HG02759 (cell line): ENCODE data around the gene SIX5.
"Not testable (repeated sequence)": the region's sequence is repeated elsewhere in the genome, so short reads cannot be mapped to it uniquely, and the experiment has no call there.

Source experiments
- ATAC-seq: cut with Tn5 transposase; IDR thresholded peaks from one replicate; pipeline ENCODE4 v1.9.1; 2021; ENCODE audit warnings: mild to moderate bottlenecking, moderate library complexity; ENCODE audit not compliant: unreplicated experiment

The SIX5 gene

DNA sequence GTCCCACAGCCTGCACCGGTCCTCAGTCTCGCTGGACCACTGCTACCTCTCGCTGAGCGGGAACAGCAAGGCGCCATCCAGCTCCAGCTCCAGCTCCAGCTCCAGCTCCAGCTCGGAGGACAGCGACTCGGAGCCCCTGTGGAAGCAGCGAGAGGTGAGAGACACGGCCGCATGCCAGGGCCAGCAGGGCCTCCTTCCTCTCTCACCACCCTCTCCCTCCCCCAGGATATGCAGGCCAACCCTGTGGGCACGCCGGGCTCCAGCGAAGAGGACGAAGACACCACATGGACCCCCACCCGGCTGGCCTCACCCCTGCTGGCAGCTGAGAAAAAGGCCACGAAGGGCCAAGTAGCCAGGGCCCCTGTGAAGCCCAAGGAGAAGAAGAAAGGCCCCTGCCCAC, 7.3 kb downstream of the SIX5 start:
- no peak for ATAC-seq

DNA sequence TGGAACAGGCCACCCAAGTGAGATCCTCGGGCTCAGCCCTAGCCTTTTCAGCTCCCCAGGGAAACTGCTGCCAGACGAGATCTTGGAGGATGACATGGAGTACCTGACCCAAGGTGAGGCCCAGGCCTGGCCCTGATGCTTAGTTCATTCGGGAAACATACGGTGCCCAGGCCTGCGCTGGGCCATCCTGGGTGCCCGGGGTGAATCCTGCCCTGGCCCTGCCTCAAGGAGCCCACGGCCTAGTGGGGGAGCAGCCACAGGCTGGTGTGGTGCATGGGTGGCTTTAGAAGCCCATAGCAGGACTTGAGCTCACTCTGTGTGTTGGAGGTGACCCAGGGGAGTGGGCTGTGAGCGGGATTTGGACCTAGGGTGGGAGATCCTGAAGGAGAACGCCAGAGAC, 10.1 kb downstream of the SIX5 start:
- ATAC-seq, result no peak

DNA sequence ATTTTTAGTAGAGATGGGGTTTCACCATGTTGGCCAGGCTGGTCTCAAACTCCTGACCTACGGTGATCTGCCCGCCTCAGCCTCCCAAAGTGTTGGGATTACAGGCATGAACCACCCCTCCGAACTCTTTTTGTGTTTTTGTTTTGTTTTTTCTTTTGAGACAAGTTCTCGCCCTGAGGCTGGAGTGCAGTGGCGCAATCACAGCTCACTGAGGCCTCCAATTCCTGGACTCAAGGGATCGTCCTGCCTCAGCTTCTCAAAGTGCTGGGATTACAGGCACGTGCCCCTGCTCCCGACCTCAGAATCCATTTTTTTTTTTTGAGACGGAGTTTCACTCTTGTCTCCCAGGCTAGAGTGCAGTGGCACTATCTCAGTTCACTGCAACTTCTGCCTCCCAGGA, 11.4 kb downstream of the SIX5 start:
- no peak for ATAC-seq

DNA sequence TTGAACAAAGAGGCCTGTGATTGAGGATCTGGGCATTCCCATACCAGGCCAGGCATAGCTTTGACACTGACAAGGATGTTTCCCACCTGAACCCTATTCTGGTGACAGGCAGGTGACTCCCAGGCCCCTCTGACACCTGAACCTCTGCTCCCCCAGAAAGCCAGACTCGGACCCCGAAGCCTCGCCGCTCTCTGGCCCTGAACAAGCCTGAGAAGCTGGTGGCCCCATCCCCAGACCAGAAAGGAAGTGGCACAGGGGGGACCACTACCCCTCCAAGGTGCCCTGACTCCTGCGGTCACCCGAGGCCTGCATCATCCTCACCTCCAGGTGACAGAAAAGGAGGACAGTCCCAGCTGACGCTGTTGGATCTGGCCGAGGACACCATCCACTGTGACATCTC, 14.7 kb downstream of the SIX5 start:
- no peak for ATAC-seq

DNA sequence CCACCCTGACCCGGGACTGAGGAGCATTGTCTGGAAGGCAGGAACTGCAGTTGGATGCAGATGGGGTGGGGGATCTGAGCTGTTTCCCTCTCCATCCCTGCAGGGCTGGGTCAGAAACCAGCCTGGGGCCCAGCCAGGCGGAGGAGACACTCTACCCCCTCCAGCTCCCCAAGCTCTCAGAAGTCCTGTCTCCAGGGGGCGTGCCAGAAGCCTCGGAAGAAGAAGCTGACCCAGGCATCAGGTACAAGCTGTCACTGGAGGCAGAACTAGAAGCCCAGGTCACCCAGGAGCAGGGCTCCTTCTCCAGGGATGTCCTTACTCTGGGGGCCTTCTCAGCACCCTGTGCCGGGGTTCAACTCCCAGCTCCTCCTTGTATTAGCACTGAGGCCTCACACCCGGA, 15.5 kb downstream of the SIX5 start:
- ATAC-seq, result no peak

DNA sequence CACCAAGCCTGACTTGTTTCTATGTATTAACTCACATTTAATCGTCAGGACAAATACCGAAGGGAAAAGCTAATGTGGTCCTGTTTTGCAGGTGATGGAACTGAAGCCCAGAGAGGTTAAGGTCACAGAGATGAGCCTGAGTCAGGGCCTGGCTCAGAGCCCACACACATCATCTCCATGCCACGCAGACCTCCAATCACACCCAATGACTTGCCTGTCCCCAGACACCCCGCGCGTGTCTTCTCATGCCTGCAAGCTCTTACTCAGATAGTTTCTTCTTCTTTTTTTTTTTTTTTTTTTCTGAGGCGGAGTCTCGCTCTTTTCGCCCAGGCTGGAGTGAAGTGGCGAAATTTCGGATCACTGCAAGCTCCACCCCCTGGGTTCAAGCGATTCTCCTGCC, 16.4 kb downstream of the SIX5 start:
- ATAC-seq, result no peak

DNA sequence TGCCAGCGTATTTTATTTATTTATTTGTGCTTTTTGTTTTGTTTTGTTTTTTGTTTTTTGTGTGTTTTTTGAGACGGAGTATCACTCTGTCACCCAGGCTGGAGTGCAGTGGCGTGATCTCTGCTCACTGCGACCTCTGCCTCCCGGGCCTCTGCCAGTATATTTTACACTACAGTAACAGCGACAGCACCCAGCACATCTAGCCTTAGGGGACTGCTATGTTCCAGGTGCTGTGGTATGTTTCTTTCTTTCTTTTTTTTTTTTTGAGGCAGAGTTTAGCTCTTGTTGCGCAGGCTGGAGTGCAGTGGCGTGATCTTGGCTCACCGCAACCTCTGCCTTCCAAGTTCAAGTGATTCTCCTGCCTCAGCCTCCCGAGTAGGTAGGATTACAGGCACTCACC, 17.6 kb downstream of the SIX5 start:
- not testable (repeated sequence) for ATAC-seq

DNA sequence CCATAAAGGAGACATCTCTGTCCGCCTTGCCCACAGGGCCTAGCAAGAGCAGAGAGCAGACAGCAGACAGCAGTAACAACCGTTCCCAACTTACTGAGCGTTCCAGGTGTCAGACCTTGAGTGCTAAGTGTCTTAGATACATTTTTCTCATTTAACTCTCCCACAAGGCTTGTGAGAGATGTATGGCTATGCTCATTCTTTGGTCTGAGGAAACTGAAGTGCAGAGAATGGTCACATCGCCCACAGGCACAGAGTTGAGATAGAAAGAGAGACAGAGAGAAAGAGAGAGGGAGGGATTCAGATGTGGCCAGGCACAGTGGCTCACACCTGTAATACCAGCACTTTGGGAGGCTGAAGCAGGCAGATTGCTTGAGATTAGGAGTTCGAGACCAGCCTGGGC, 21.5 kb downstream of the SIX5 start:
- ATAC-seq, result no peak

DNA sequence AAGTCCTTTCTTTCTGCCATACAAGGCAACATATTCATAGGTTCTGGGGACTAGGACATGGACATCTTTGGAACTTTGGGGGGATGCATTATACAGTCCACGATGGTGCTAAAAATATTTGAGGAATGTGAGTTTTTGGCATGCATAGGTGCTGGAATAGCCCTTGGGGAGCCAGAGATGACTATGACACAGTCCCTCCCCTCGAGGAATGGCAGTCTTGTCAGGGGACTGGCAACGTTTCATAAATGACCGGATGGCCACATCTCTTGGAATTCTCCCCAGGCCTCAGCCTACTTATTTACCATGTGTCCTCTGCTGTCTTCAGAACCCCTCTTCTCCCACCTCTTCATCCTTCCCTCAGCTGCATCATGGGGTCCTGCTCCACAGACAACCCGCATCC, 22.2 kb downstream of the SIX5 start:
- no peak for ATAC-seq

DNA sequence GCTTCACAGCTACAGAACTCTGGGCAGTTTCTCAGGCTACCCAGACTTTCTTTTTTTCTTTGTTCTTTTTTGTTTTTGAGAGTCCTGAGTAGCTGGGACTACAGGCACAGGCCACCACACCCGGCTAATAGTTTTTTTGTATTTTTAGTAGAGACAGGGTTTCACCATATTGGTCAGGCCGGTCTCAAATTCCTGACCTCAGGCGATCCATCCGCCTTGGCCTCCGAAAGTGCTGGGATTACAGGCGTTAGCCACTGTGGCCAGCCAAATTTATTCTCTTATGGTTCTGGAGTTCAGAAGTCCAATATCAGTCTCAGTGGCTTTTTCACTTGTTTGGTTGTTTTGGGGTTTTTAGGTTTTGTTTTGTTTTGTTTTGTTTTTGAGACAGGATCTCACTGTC, 23.4 kb downstream of the SIX5 start:
- ATAC-seq, result no peak

DNA sequence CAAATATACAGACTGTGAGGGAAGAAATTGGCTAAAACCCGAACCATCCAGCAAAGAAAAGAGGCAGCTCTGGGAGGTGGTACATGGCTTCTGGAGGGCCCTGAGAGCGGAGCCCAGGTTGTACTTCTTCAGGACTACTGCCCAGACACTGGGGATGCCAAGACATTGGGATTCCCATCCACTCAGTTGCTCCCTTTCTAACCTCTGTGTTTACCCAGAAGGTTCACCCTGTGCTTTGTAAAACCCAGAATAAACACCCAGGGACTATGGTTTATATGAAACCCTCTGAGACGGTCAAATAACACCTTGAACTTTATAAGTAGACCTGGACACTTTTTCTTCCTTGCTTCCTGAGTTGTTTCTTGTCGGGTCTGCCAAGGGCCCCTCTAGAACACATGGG, 26.1 kb downstream of the SIX5 start:
- ATAC-seq, result no peak

DNA sequence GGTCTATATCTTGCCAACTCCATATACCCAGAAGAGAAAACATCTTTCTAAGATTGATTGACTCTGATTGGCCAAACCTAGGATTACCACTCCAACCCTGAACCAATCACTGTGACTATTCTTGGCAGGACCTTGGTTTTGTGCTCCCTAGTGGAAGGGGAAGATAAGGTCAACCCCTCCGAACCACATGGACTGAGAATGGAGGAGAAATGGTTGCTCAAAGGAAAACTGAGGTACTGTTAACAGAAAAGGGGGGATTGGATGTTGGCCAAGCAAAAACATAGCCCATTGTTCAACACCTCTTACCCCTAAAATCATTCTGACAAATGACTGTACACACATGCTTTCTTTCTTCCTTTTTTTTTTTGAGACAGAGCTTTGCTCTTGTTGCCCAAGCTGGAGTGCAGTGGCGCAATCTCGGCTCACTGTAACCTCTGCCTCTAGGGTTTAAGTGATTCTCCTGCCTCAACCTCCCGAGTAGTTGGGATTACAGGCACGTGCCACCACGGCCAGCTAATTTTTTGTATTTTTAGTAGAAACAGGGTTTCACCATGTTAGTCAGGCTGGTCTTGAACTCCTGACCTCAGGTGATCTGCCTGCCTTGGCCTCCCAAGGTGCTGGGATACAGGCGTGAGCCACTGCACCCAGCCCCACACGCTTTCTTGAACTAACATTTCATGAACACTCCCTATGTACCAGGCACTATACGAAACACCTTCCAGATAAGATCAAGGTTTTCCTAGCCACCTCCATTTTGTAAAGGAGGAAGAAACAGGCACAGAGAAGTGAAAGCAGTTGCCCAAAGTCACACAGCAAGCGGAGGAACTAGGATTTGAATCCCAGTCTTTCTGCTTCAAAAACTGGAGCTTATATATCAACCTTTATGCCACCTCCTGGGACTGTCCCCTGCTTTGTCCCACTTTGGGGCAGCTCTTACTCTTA, 29.3 kb downstream of the SIX5 start:
- no peak for ATAC-seq

DNA sequence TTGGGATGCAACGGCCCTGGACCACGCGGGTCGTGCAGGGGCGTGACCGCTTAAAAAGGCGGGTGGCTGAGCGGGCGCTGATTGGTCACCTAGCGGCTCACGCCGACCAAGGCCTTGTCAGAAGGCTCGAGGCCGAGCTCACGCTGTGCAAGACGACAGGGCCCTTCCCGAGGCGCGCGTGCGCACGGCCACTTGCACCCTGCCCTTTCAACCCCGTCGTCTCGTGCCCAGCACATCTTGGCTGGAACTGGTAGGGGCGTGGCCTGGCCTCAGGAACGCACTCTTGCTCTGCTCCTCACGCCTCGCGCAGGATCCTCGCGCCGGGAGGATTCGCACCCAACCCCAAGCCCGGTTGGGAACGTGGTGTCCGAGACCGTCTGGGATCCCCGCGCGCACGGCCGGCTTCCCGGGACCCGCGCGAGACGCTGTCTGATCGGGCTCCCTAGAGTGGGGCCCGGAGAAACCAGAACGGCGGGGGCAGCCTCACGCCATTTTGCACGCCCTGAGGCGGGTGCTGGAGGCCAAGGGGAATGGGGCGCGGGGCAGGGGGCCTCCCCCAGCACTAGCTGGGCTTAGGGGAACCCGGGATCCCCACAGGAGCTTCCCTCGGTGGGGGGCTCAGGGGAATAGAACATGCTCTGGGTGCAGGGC, 35.8 kb downstream of the SIX5 start, which contains the start of gene MEIOSIN:
Gene MEIOSIN, plus strand, starts transcription at position 280 of the 651 bp plus-strand sequence. CDS start 1,938 bp downstream, outside the sequence.
- no peak for ATAC-seq

DNA sequence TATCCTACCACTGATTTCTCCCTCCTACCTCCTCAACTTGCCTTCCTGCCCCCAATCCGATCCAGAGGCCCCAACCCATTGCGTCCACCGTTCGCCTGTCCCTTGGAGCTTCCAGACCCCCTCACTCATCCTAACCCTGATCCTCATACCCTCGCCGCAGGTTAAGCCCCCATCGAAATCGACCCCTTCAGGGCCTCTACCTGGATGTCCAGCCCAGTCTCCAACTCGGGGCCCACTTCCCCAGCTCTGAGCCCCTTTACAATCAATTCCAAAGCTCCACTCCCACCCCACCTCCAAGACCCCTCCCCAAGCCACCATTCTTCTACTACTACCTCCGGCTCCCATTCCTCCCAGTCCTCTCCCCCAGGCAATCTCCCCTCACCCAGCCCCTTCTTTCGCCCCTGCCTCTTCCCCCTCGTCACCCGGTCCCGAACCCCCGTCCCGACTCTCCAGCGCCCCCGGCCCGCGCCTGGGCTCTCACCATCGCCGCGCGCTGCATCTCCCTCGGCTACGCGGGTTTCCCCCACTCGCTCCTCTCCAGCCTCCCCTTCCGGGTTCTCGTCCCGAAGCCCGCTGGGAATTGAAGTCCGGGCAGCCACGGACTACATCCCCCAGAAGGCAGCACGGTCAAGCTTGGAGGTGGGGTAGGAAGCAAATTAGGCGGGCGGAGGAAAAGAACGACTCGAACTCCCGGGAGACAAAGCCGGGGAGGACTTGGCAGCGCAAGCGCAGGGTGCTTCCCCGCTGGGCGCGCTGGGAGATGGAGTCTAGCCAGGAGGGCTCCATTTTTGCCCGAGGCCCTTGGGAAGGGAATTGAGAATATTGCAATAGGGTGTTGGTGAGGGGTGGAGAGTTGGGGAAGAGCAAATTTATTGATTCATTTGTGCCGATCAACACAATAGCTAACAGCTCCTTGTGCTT, 38.4 kb downstream of the SIX5 start, which contains the start of gene FBXO46:
Gene FBXO46, minus strand, starts transcription at position 529 of the 921 bp plus-strand sequence. CDS start 17,401 bp downstream, outside the sequence.
- ATAC-seq, result peak; percentile 95

DNA sequence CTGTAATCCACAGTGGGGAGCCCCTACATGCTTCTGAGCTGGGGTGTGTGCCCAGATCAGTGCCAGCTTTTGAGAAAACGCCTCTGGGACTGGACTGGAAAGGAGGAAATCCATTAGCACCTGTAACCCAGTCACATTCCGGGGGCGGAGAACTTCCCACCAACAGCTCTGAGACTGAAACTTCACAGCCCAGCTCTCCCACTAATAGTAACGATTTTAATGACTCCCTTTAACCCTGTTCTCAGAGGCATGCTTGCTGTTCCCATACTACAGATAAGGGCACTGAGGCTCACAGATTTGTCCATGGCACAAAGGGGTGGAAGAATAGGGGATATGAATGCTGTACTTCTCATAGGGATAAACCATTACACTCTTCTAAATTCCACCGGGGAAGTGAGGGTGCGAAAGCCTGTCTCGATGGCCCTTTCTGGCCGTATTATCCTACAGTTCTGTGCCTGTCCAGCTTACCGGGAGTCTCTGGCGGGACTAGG, 39.2 kb downstream of the SIX5 start:
- ATAC-seq, result no peak

DNA sequence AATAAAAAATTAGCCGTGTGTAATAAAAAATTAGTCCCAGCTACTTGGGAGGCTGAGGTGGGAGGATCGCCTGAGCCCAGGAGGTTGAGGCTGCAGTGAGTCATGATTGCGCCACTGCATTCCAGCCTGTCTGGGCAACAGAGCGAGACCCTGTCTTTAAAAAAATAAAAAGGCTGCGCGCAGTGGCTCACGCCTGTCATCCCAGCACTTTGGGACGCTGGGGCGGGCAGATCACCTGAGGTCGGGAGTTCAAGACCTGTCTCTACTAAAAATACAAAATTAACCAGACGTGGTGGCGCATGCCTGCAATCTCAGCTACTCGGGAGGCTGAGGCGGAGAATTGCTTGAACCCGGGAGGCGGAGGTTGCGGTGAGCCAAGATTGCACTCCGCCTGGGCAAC, 40.4 kb downstream of the SIX5 start:
- not testable (repeated sequence) for ATAC-seq

DNA sequence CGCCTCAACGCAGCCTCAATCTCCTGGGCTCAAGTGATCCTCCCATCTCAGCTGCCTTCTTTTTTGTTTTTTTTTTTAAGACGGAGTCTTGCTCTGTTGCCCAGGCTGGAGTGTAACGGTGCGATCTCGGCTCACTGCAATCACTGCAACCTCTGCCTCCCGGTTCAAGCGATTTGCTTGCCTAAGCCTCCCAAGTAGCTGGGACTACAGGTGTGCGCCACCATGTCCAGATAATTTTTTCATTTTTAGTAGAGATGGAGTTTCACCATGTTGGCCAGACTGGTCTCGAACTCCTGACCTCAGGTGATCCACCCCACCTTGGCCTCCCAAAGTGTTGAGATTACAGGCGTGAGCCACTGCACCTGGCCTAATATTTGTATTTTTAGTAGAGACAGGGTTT, 49.0 kb downstream of the SIX5 start:
- not testable (repeated sequence) for ATAC-seq

DNA sequence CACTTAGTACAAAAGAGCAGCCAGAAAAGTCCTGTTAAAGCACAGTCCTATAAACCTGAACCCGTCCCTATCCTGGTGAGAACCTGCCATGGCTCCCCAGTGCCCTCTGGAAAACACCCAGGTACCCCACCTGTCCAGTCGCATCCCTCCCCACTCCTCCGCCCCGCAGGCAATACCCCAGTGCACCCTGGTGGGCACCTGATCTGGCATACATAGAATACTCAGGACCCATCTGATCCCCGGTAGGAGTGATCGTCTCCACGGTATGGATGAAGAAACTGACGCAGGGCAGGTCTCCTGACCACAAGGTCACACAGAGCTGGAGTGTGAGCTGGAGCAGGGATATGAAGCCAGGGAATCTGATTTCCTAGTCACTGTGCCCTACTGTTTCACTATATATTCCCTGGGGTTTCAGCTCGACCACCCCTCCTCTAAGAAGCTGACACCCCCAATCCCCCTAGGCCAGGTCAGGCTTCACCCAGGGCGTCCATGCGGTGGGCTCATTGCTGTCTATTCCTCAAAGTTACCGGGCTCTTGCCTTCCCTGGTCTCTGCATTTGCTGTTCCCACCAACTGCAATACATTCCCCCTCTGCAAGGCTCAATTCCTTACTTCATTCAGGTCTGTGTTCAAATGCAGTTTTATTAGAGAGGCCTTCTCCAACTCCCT, 50.9 kb downstream of the SIX5 start:
- ATAC-seq, result no peak

DNA sequence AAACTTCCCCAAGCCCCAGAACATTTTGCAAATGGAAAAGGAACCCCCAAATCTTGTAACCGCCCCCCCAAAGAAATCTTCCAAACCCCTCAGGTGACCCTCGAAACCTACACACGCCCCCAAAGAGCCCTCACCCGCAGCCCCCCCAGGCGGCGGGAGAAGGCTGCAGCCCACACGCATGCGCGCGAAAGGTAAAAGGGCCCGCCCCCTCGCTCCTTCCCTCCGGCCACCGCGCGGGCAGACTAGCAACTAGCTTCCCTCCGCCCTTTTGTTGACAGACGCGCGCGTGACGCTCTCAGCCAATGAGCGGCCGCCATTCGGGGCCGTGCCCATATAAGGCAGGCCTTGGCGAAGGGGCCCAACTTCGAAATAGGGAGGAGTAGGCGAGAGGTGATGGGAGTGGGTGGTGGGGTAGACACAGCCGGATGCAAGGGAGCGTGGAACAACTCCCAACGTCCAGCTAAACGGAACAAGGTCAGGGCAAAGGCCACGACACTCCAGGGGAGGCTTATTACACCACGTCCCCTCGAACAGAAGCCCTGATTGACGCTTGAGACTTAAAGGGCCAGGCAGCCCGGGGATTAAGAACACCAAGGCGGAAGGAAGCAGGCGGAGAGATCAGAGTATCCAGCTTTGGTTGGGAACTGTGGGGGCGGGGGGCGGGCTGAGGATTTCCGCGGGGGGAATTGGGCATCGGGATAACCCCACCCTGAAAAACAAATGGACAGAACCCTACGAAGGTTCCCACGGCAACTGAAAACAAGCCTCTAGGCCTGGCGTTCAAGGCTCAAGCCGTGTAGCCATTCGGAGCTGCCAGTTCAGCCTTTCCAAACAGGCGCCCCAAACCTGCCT, 51.7 kb downstream of the SIX5 start:
- ATAC-seq, result peak; percentile 94
